SU-DHL-6 (cell line): ENCODE measurements around the gene SLC17A8.

Experiments
- H2AFZ ChIP-seq: fragments of 200-600 bp; sonication (generic); 2 replicates; pipeline ENCODE4 v1.6.1; 2014; ENCODE audit warnings: low read depth, mild to moderate bottlenecking, moderate library complexity, mixed read lengths, antibody characterized with exemption, low read length; ENCODE audit not compliant: severe bottlenecking
- H3F3A ChIP-seq: fragments of 200-600 bp; shearing (Covaris generic); 2 replicates; pipeline ENCODE4 v1.6.0; 2016; ENCODE audit warnings: antibody characterized with exemption, mild to moderate bottlenecking; ENCODE audit not compliant: insufficient read depth
- H3K27ac ChIP-seq: fragments of 200-600 bp; sonication (generic); 2 replicates; pipeline ENCODE4 v1.5.1; 2016; ENCODE audit warnings: low read depth, mild to moderate bottlenecking, low read length, moderate library complexity, mixed read lengths
- H3K27me3 ChIP-seq: fragments of 200-600 bp; sonication (generic), shearing (Covaris generic); 2 replicates; pipeline ENCODE4 v1.6.0; 2014; ENCODE audit warnings: mild to moderate bottlenecking, low read length
- H3K36me3 ChIP-seq: fragments of 200-600 bp; sonication (generic); 2 replicates; pipeline ENCODE4 v1.6.1; 2014; ENCODE audit warnings: mild to moderate bottlenecking, low read length, mixed read lengths
- H3K4me2 ChIP-seq: fragments of 300-600, 200-600 bp; shearing (Covaris generic), sonication (generic); 2 replicates; pipeline ENCODE4 v1.6.0; 2014; ENCODE audit warnings: low read length, low read depth, mild to moderate bottlenecking; ENCODE audit not compliant: poor library complexity, severe bottlenecking
- H3K4me3 ChIP-seq: fragments of 200-600 bp; sonication (generic); 2 replicates; pipeline ENCODE4 v1.5.1; 2014; ENCODE audit warnings: antibody characterized with exemption, low read length, mild to moderate bottlenecking, mixed read lengths; ENCODE audit not compliant: insufficient read depth, poor library complexity, severe bottlenecking
- H3K79me2 ChIP-seq: fragments of 200-600 bp; sonication (generic); 2 replicates; pipeline ENCODE4 v1.6.1; 2014; ENCODE audit warnings: mild to moderate bottlenecking, low read length, moderate library complexity; ENCODE audit not compliant: insufficient read depth
- H3K9ac ChIP-seq: fragments of 200-600 bp; sonication (generic); 2 replicates; pipeline ENCODE4 v1.7.0; 2014; ENCODE audit warnings: mild to moderate bottlenecking, low read length
- H3K9me2 ChIP-seq: fragments of 200-600 bp; sonication (generic); replicated peaks from 2 replicates; pipeline ENCODE4 v1.6.1; 2014; ENCODE audit warnings: low read length; ENCODE audit not compliant: insufficient read depth
- H3K9me3 ChIP-seq: fragments of 200-600 bp; sonication (generic); 2 replicates; pipeline ENCODE4 v1.6.1; 2014; ENCODE audit warnings: low read length, mixed read lengths; ENCODE audit not compliant: insufficient read depth
- H4K20me1 ChIP-seq: fragments of 200-600 bp; sonication (generic); 2 replicates; pipeline ENCODE4 v1.6.1; 2014; ENCODE audit warnings: low read depth, mild to moderate bottlenecking, antibody characterized with exemption, low read length, moderate library complexity, mixed read lengths
- EZH2phosphoT487 ChIP-seq: fragments of 200-600 bp; sonication (generic), shearing (Covaris generic); conservative IDR thresholded peaks from 2 replicates; pipeline ENCODE4 v1.6.1; 2018; ENCODE audit warnings: mild to moderate bottlenecking, antibody characterized with exemption, low read length, moderate library complexity, mixed read lengths
- TF ChIP-seq, protein P1 (sequence below): fragments of 200-600 bp; sonication (generic); IDR thresholded peaks from one replicate; pipeline ENCODE4 v1.5.1; 2017; ENCODE audit warnings: antibody characterized with exemption, mild to moderate bottlenecking, low read length, moderate library complexity; ENCODE audit not compliant: insufficient read depth, poor library complexity, severe bottlenecking

The SLC17A8 gene

DNA sequence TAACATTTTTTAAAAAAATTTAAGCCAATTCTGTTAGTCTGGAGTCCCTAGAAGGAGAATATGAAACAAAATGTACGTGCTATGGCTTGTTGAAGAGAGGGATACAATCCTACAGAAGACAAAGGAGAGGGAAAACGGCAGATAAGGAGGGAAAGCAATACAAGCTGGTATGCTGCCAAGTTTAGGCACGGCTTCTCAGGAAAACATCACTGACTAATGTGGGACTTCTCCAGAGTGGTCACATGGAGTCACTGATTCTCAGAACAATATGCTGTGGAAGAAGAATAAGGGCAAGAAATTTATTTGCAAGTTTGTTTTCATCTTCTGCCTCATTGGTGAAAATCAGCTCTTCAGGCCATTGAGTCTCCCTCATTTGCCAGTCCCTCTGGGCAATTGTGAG lies 93.9 kb downstream of the SLC17A8 start:
- Histone ChIP-seq H3K27ac (no peak overlapping the region), H3K4me3 (no peak overlapping the region), H3K9ac (no peak overlapping the region), H3F3A (no peaks in the 10 kb centered on the region), H4K20me1 (no peaks in the 10 kb centered on the region), H3K9me2 (no peaks in the 10 kb centered on the region), H3K9me3 (no peaks in the 10 kb centered on the region), H2AFZ (no peak overlapping the region), H3K79me2 (no peaks in the 10 kb centered on the region), H3K36me3 (no peaks in the 10 kb centered on the region), H3K4me2 (no peak overlapping the region), H3K27me3 (no peaks in the 10 kb centered on the region)
- TF ChIP-seq, protein P1, sequence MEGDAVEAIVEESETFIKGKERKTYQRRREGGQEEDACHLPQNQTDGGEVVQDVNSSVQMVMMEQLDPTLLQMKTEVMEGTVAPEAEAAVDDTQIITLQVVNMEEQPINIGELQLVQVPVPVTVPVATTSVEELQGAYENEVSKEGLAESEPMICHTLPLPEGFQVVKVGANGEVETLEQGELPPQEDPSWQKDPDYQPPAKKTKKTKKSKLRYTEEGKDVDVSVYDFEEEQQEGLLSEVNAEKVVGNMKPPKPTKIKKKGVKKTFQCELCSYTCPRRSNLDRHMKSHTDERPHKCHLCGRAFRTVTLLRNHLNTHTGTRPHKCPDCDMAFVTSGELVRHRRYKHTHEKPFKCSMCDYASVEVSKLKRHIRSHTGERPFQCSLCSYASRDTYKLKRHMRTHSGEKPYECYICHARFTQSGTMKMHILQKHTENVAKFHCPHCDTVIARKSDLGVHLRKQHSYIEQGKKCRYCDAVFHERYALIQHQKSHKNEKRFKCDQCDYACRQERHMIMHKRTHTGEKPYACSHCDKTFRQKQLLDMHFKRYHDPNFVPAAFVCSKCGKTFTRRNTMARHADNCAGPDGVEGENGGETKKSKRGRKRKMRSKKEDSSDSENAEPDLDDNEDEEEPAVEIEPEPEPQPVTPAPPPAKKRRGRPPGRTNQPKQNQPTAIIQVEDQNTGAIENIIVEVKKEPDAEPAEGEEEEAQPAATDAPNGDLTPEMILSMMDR = no peak
- TF ChIP-seq EZH2phosphoT487 = no peak

DNA sequence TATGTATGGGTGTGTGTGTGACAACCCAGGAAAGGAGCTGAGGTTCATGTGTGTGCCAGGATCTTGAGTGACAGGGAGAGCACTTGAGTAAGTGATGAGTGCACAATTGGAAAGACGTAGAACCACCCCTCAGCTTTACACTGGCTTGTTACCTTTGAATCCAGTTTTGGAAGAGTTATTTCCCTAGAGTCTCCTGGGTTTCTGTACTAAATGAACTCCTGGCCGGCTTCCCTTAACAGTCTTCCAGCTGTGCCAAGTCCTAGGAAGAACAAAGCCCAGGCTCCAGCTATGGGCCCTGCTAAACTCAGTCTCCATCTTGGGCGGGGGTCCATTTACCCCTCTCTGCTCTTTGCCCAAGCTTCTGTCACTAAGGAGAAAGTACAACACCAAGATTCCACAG lies 97.1 kb downstream of the SLC17A8 start:
- Histone ChIP-seq H3K9ac (no peak overlapping the region), H4K20me1 (no peaks in the 10 kb centered on the region), H3K9me2 (no peaks in the 10 kb centered on the region), H3K79me2 (no peaks in the 10 kb centered on the region), H3K27me3 (no peaks in the 10 kb centered on the region), H2AFZ (no peak overlapping the region), H3K36me3 (no peaks in the 10 kb centered on the region), H3K4me3 (no peak overlapping the region), H3K9me3 (no peaks in the 10 kb centered on the region), H3K4me2 (no peak overlapping the region), H3F3A (no peaks in the 10 kb centered on the region), H3K27ac (no peak overlapping the region)
- TF ChIP-seq, protein P1 = no peak
- no peak for TF ChIP-seq EZH2phosphoT487

DNA sequence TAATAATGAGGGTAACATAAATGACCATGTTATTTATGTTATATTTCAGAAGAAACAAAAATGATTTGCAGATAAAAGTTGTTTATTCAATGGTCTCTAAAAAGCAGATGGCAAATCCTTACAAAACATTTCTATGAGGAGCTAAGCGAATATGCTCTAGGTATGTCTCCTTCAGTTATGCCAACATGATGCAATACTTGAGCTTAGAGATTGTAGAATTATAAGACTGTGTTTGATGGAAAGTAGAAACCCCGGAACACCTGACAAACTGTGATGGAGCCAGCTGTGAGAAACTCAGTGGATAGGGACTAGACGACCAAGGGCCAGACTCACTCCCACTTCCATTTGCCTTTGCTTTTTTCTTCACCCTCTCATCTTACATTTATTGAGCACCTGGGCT lies 99.0 kb downstream of the SLC17A8 start:
- Histone ChIP-seq H3K9ac (no peak overlapping the region), H3F3A (no peaks in the 10 kb centered on the region), H3K4me3 (no peak overlapping the region), H2AFZ (no peak overlapping the region), H3K27me3 (no peaks in the 10 kb centered on the region), H3K9me3 (no peaks in the 10 kb centered on the region), H3K36me3 (no peaks in the 10 kb centered on the region), H3K9me2 (no peaks in the 10 kb centered on the region), H4K20me1 (no peaks in the 10 kb centered on the region), H3K79me2 (no peaks in the 10 kb centered on the region), H3K4me2 (no peak overlapping the region), H3K27ac (no peak overlapping the region)
- TF ChIP-seq, protein P1 = no peak
- no peak for TF ChIP-seq EZH2phosphoT487

DNA sequence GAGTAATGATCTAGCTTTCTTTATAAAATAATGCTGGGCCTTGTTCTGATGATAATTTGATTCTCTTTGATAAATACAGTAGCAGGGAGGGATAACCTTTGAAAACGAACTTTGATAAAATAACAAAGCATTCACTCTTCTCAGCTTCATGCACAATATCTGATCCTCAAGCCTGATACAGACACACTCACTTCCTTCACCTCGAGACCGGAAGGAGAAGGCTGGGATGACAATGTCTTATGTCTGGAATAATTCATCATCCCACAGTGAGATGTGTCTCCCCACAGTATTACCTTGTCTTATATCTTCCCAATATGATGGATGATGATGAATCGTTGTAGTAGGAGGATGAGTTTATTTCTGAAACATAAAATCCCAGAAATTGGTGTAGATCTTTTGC lies 101.3 kb downstream of the SLC17A8 start:
- H3K36me3 ChIP-seq = no peaks in the 10 kb centered on the region
- H3K9ac ChIP-seq = no peak overlapping the region
- no peaks in the 10 kb centered on the region for H3K9me2 ChIP-seq
- H2AFZ ChIP-seq = no peak overlapping the region
- no peaks in the 10 kb centered on the region for H3K9me3 ChIP-seq
- no peaks in the 10 kb centered on the region for H3F3A ChIP-seq
- H3K27me3 ChIP-seq = no peaks in the 10 kb centered on the region
- H3K27ac ChIP-seq = no peak overlapping the region
- no peak for TF ChIP-seq EZH2phosphoT487
- TF ChIP-seq, protein P1 = no peak
- no peak overlapping the region for H3K4me2 ChIP-seq
- H3K4me3 ChIP-seq = no peak overlapping the region
- H4K20me1 ChIP-seq = no peaks in the 10 kb centered on the region
- H3K79me2 ChIP-seq = no peaks in the 10 kb centered on the region
